Brain pericyte (primary cell): Measurements from ENCODE around the gene CHM.
A peak's percentile ranks its signal among the peaks of the same experiment; 100 is the strongest.
"Not testable (repeated sequence)": the region's sequence is repeated elsewhere in the genome, so short reads cannot be mapped to it uniquely, and the experiment has no call there.

Experiments
- DNase-seq: peaks from one replicate; pipeline ENCODE4 v3.0.0-alpha.2; 2012; ENCODE audit warnings: low read depth, low spot score

Gene CHM

DNA sequence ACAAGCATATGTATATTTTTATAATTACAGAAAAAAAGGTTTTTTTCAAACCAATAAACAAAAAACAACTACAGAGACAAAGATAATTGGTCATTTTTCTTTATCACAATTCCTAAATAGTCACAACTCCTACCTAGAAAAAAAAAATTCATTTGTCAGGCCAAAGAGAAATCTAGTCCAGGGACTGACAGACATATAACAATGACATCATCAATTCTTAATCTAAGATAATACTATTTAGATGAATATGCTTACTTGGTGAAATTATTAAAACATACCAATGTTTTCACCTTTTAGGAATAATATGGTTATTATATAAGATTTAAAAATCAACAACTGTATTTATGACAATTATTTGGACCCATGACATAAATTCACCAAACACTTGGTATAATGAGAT lies 48.4 kb downstream of the CHM start:
- DNase-seq, result no peak

DNA sequence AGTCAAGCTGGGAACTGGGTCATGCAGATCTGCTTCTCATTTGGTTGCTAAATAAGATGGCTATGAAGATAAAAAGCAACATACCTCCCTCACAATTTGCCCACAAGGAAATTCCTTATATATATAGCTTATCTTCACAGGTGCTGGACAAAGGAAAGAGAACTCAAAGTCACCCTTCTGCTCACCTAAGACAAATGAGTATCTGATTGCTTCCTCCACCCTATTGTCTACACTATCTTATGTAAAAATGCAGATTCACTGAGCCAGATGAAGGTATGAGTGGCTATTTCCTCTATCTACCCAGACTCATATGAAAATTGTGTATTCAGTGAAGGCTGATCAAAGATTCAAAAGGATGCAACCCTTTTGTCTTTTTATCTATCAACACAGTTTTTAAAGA lies 50.8 kb downstream of the CHM start:
- DNase-seq, result no peak

DNA sequence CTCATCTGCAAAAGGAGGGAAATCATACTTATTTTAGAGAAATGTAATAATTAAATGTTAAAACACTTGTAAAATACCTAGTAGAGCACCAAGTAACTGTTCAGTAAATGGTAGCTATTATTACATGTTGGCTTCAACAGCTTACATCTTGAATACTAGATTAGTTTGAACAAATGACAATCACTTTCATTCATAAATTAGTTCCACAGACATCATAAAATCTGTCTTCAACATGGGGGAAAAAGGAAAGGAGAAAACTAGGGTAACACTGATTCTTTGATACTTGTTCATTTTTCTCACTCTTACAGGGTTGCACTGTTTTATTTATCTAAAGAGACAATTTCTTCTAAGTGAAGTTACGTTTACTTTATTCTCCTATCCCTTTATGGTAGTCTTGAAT lies 51.7 kb downstream of the CHM start:
- DNase-seq, result no peak

DNA sequence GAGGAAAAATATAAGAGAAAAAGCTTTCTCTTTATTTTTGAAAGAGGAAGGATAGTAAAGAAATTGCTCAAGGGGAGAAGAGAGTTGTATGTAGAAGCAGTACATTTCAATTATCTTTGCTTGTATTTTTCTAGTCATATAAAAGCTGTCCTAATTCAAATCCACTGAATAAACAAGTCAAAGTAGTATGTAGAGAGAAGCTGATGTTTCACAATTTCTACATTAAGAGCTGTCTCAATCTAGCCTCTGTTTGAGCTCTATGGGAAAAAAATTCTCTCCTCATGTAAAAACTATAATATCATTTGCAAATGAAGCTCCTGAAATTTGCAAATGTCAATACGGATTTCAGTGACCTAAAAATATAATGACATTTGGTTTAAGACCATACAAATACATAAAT lies 52.6 kb downstream of the CHM start:
- DNase-seq, result no peak

DNA sequence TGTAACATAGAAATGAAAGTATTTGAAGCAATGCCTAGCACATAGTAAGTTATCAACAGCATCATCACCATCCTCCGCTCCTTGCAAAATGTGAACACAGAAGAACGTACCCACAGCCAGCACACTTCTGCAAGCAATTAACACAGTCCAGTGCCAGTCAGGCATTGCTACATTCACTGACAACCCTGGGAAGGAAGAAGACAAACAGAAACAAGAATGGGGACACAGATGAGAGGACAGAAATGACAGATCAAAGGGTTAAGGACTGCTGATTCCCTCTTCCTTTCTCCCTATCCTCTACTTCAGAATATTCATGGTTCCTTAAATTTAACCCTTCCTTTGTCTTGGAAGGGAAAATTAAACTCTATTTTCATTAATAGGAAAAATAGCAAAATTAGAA lies 53.1 kb downstream of the CHM start:
- DNase-seq, result no peak

DNA sequence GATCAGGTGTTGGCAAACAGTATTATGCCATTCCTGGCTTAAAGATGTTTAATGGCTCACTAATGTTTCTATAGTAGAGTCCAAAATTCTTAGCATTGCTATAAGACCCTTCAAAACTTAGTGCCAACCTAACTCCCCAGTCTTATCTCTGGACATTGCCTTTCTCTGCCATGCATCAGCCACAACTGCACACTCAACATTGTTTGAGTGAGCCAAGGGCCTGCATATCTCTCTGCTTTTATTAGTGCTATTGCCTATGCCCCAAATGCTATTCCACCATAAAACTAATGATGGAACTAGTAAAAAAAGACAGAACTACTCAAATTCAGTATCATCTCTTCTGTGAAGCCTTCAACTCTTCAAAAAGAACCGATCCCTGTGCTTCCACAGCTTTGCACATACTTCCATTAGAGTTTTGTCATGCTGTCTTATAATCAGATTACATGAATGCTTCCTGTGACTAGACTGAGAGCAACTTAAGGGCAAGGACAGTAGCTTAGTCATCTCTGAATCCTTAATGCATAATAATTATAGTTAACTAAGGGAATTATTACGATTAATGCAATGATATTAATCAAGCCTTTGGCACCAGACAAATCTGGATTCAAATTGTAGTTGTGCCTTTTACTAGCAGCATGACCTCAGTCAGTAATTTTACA lies 53.7 kb downstream of the CHM start:
- DNase-seq, result no peak

DNA sequence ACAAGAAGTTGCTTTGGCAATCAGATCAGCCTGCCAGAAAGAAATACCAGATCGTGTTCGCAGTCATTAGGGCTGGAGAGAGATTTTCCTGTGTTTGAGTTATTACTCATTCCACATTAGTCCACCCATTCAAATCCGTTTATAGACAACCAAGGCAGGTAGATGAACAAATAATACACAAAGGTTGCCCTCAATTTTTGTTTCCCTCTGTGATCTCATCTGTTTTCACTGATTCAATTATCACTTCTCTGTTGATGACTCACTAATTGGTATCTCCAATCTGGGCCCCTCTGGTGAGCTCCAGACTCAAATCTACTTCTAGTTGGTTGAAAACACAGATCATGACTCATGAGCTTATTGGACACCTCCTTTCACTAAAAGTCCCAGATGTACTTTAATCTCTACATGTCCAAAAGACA lies 54.5 kb downstream of the CHM start:
- no peak for DNase-seq

DNA sequence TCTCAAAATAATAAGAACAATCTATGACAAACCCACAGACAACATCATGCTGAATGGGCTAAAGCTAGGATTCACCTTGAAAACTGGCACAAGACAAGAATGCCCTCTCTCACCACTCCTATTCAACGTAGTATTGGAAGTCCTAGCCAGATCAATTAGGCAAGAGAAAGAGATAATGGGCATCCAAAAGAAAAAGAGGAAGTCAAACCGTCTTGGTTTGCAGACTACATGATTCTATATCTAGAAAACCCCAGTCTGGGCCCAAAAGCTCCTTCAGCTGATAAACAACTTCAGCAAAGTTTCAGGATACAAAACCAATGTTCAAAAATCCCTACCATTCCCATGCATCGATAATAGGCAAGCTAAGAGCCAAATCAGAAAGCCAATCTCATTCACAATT lies 59.0 kb downstream of the CHM start:
- no peak for DNase-seq

DNA sequence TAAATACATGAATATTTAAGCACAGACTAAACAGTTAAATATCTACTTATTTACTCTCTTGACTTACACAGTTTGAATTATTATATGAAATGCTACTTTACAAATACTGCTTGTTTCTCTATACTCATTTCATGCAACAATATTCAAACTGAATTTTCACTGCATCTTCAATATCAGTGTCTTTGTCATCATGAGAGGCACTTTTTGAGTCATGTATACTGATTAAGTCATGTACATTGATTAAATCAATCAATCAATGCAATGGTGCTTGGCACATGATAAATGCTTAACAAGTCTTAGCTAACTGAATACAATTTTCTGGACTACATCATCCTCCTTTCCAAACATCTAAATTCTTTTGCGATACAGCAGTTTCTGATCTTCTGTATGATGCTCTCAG lies 67.1 kb downstream of the CHM start:
- DNase-seq, result no peak

DNA sequence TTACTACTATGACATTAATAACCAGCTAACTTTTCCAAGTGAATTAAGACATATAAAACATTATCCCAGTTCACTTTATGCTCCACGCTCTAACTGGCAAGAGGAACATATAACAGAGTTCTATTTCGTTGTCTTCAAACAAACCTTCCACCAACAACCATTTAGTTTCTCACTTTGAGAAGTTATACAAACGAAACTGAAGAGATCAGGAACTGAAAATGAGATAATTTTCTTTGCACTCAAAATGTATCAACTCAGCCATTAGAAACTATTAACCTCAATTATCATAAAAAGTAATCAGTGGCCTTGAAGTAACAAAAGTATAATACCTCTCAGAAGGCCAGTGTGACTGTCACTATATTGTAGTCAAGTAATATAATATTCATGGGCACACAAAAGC lies 70.1 kb downstream of the CHM start:
- DNase-seq, result no peak

DNA sequence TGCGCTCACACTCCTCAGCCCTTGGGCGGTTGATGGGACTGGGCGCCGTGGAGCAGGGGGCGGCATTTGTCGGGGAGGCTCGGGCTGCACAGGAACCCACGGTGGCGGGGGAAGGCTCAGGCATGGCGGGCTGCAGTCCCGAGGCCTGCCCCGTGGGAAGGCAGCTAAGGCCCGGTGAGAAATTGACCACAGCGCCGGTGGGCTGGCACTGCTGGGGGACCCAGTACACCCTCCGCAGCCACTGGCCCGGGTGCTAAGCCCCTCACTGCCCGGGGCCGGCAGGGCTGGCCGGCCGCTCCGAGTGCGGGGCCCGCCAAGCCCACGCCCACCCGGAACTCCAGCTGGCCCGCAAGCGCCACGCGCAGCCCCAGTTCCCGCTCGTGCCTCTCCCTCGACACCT lies 75.0 kb downstream of the CHM start:
- not testable (repeated sequence) for DNase-seq

DNA sequence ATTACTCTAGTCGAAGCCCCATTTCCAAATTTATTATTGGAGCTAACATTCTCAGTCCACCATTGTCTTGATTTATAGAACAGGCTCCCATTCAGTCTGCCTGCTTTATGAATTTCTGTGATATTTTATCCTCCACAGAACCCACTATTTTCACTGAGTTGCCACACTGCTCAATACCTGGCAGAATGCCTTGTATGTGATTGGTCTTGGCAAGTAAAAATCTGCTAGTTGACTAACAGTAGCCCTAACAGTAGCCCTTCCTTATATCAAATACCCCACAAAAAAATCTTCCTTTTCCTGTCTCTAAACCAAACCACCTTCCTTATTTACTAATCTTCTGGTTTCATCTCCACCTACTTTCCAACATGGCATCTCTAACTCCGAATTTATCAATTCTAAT lies 82.6 kb downstream of the CHM start:
- no peak for DNase-seq

DNA sequence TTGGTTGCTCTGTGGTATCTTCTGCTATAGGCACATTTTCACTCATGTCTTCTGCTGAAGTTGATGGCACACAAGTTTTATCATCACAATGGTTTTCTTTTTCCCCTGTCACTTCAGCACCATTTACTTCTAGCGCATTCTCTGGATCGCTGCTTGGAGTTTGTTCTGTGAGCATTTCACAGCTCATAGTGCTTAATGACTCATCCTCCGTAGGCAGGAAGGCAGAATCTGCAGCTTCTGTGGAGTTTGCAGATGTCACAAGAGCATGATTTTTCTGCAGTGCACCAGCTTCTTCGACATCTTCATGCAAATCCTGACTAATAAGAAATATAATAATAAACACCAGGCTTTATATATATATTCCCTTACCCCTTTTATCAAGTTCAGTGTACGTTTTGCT lies 83.6 kb downstream of the CHM start:
- DNase-seq, result peak; percentile 2

DNA sequence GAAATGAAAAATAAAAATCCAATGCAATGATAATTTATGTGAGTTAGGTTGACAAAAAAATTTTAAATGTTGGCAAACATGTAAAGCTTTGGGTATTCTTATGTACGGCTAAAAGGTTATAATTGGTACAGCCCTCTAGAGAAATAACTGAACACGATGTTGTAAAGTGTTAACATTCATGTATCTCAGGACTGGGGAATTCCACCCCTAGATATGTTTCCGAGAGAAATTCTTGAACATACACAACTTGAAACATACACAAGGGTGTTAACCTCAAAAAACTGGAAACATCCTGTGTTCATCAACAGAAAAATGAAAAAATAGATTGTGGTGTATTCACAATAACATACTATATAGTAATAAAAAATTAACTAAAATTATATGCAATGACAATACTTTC lies 91.8 kb downstream of the CHM start:
- no peak for DNase-seq

DNA sequence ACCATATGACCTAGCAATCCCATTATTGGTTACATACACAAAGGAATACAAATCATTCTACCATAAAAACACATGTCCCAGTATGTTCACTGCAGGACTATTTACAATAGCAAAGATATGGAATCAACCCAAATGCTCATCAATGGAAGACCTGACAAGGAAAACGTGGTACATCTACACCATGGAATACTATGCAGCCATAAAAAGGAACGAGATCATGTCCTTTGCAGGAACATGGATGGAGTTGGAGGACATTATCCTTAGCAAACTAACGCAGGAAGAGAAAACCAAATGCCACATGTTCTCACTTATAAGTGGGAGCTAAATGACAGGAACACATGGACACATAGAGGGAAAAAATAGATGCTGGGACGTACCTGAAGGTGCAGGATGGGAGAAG lies 102.6 kb downstream of the CHM start:
- not testable (repeated sequence) for DNase-seq

DNA sequence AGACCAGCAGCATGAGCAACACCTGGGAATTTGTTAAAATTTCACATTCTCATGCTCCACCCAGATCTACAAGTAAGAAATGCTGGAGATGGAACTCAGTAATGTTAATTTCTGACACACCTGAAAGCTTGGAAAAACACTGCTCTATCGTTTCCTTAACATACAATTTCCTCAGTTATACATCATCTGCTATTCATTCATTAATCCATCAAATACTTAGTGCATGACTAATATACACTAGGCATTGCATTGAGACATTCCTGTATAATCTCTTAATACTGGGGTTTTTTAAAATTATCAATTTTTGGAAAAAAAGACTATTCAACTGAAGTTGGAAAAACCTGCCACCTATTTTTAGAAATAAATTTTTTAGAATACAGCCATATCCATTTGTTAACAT lies 106.1 kb downstream of the CHM start:
- no peak for DNase-seq

DNA sequence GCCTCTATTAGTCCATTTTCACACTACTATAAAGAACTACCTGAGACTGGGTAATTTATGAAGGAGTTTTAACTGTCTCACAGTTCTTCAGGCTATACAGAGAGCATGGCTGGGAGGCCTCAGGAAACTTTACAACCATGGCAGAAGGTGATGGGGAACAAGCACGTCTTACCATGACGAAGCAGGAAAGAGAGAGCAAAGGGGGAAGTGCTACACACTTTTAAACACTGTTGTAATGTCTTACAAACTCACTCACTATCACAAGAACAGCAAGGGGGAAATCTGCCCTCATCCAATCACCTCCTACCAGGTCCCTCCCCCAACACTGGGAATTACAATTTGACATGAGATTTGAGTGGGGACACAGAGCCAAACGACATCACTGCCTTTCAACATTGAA lies 107.4 kb downstream of the CHM start:
- DNase-seq, result not testable (repeated sequence)

DNA sequence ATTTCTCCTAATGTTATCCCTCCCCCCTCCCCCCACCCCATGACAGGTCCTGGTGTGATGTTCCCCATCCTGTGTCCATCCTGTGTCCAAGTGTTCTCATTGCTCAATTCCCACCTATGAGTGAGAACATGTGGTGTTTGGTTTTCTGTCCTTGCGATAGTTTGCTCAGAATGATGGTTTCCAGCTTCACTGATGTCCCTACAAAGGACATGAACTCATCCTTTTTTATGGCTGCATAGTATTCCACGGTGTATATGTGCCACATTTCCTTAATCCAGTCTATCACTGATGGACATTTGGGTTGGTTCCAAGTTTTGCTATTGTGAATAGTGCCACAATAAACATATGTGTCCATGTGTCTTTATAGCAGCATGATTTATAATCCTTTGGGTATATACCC lies 113.0 kb downstream of the CHM start:
- not testable (repeated sequence) for DNase-seq

DNA sequence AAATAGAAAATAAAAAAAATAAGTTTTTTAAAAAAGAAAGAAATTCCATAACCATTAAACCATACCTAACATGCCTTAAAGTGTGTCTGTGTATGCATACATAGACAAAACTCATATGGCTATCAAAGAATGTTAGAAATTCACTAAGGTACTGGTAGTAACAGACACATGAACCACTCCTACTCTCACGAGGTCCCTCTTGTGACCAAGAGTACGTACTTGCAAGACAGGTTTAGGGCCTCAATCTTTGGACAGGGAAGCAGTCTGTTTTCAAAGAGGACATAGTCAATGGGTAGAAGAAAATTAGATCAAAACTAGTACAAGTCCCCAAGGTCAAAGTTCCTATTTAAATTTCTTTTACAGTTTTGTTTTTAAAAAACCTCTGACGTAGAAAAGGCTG lies 117.3 kb downstream of the CHM start:
- no peak for DNase-seq

DNA sequence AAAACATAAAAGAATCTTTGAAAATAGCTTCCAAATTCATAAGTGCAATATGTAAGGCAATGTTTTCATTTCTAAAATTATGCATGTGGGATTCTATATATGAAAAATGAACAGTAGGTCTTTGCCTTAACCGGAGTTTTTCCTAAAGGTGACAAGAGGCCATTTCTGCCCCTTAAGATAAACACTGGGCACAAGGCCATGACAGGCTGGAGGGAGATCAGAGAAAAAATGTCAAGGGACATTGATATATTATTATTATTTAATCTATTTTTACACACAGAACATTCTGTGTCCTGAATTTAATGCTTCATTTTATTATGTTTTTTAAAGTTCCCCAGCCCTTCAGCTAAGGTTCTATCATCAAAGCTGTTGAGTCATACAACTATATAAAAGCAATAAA lies 118.8 kb downstream of the CHM start:
- no peak for DNase-seq

DNA sequence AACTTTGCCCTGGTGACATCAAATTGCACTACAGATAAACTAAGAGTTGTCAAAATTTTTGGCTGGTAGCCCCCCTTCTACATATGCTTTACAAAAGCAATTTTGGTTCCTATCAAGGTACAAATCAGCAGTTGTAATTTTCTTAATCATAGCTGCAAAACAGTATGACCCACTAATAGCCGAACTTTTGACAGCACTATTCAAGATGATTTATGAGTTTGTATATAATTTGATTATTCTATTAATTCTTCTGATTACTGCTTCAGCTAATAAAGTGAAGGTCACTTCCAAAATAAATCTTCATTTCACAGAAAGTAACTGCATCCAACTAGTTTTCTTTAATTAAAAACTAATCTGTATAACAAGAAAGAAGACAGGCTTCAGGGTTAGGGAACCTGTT lies 119.6 kb downstream of the CHM start:
- DNase-seq, result no peak

DNA sequence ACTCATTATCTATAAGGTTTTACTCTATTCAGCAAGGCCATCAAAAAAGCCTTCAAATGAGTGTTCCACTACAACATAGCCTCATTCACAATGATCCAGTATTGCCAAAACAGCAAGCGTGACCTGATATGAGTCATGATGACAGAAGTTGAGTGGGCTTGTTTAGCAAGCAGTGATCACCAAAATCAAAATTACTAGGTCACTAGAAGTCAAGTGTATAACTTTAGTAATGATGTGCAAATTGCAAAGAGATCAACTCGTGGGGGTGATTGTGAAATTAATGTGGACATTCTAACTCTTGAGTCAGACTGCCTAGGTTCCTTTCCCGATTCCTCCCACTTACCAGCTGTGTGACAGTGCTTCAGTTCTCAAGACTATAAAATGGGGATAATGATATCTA lies 124.5 kb downstream of the CHM start:
- DNase-seq, result peak; percentile 0

DNA sequence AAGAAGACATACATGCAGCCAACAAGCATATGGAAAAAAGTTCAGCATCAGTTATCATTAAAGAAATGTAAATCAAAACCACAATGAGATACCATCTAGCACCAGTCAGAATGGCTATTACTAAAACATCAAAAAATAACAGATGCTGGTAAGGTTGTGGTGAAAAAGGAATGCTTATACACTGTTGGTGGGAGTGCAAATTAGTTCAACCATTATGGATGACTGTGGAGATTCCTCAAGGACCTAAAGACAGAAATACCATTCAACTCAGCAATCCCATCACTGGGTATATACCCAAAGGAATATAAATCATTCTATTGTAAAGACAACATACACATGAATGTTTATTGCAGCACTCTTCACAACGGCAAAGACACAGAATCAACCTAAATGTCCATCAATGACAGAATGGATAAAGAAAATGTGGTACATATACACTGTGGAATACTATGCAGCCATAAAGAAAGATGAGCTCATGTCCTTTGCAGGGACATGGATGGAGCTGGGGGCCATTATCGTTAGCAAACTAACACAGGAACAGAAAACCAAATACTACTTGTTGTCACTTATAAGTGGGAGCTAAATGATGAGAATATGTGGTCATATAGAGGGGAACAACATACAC lies 130.6 kb downstream of the CHM start:
- not testable (repeated sequence) for DNase-seq

DNA sequence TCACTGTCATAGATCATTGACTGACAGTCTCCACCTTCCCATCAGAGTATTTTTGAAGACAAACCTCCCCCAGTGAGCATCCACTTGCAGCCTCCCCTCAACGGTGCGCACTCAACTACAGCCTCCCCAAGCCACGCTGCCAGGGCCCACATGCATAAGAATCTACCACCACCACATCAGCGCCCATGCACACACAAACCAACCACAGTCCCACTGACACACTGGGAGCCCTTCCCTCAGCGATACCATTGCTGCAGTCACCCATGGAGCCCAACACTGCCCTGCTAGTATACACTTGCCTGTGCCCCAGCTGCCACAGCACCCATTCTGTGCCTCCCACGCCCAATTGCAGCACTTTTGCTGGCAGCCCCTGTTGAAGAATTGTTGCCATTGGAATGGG lies 132.9 kb downstream of the CHM start:
- DNase-seq, result no peak
